ENCODE results near the gene RHOH. TPM values are rescaled to one million over a fixed set of nuclear protein-coding genes. Genes with fewer than 3 reads are reported as not detected.
"Not testable (repeated sequence)": the region's sequence is repeated elsewhere in the genome, so short reads cannot be mapped to it uniquely, and the experiment has no call there.

The RHOH gene
- total RNA-seq, 1 donor from 2014 or later: 0.53 TPM

GRCh38 chr4:40270609-40271008, 73.8 kb downstream of the RHOH start:
- Histone ChIP-seq H3K36me3 (ENCODE audit: control insufficient read depth, insufficient read depth, low read length) (no peaks in the 10 kb centered on the region), H3K27me3 (ENCODE audit: control insufficient read depth, insufficient read depth, low read length) (no peaks in the 10 kb centered on the region), H3K4me3 (ENCODE audit: low read depth, low read length) (no peak overlapping the region)
- FAIRE-seq: no peak
- TF ChIP-seq CTCF (IDR thresholded peaks at IDR 0.05; ENCODE audit: insufficient read depth, low read length, severe bottlenecking): no peak
- DNase-seq (ENCODE audit: low read depth): no peak

DNA sequence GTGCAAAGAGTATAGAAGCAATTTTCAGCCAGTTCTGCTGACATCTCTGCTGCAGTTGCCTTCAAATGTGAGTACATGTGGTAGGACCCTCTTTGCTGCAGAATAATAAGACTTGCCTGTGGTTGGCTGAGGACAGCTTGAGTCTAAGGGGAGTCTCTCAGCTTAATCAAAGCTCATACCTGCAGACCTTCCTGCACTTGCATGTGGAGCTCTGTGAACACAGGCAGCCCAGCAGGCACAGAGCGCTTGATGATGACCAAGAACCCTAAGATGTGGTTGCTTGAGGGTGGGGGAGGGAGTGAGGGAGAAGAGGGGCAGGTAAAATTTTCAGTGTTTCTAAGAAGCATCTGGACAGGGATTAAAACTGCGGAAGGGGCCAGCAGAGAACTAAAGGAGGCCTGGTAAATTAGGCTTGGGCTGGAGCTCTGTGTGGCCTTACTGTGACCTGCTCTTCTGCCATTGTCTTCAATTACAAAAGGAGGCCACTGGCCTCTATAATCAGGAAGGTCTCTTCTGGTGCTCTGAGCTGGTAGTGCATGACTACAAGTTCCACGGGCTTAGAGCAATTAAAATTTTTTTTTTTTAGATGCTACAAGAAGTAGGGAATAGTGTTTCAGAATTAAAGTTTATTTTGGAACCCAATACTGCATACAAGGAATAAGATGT, 78.4 kb downstream of the RHOH start:
- DNase-seq (ENCODE audit: low read depth) (no peak), FAIRE-seq (no peak)
- H3K4me3 ChIP-seq (ENCODE audit: low read depth, low read length): no peak overlapping the region
- TF ChIP-seq CTCF (IDR thresholded peaks at IDR 0.05; ENCODE audit: insufficient read depth, low read length, severe bottlenecking): no peak
- H3K27me3 ChIP-seq (ENCODE audit: control insufficient read depth, insufficient read depth, low read length): no peaks in the 10 kb centered on the region
- H3K36me3 ChIP-seq (ENCODE audit: control insufficient read depth, insufficient read depth, low read length): no peaks in the 10 kb centered on the region

GRCh38 chr4:40276546-40276945, 79.7 kb downstream of the RHOH start:
- no peaks in the 10 kb centered on the region for H3K27me3 ChIP-seq (ENCODE audit: control insufficient read depth, insufficient read depth, low read length)
- no peak overlapping the region for H3K4me3 ChIP-seq (ENCODE audit: low read depth, low read length)
- DNase-seq (ENCODE audit: low read depth) (no peak), FAIRE-seq (no peak)
- no peak for TF ChIP-seq CTCF (IDR thresholded peaks at IDR 0.05; ENCODE audit: insufficient read depth, low read length, severe bottlenecking)
- no peaks in the 10 kb centered on the region for H3K36me3 ChIP-seq (ENCODE audit: control insufficient read depth, insufficient read depth, low read length)

GRCh38 chr4:40280586-40280985, 83.8 kb downstream of the RHOH start:
- no peaks in the 10 kb centered on the region for H3K27me3 ChIP-seq (ENCODE audit: control insufficient read depth, insufficient read depth, low read length)
- no peak overlapping the region for H3K4me3 ChIP-seq (ENCODE audit: low read depth, low read length)
- FAIRE-seq: no peak
- TF ChIP-seq CTCF (IDR thresholded peaks at IDR 0.05; ENCODE audit: insufficient read depth, low read length, severe bottlenecking): no peak
- H3K36me3 ChIP-seq (ENCODE audit: control insufficient read depth, insufficient read depth, low read length): no peaks in the 10 kb centered on the region
- no peak for DNase-seq (ENCODE audit: low read depth)

GRCh38 chr4:40281099-40281498, 84.3 kb downstream of the RHOH start:
- FAIRE-seq: no peak
- TF ChIP-seq CTCF (IDR thresholded peaks at IDR 0.05; ENCODE audit: insufficient read depth, low read length, severe bottlenecking): no peak
- Histone ChIP-seq H3K4me3 (ENCODE audit: low read depth, low read length) (no peak overlapping the region), H3K36me3 (ENCODE audit: control insufficient read depth, insufficient read depth, low read length) (no peaks in the 10 kb centered on the region), H3K27me3 (ENCODE audit: control insufficient read depth, insufficient read depth, low read length) (no peaks in the 10 kb centered on the region)
- DNase-seq (ENCODE audit: low read depth): no peak

GRCh38 chr4:40281913-40282312, 85.1 kb downstream of the RHOH start:
- no peak overlapping the region for H3K4me3 ChIP-seq (ENCODE audit: low read depth, low read length)
- no peak for DNase-seq (ENCODE audit: low read depth)
- no peak for TF ChIP-seq CTCF (IDR thresholded peaks at IDR 0.05; ENCODE audit: insufficient read depth, low read length, severe bottlenecking)
- FAIRE-seq: no peak
- H3K27me3 ChIP-seq (ENCODE audit: control insufficient read depth, insufficient read depth, low read length): no peaks in the 10 kb centered on the region
- H3K36me3 ChIP-seq (ENCODE audit: control insufficient read depth, insufficient read depth, low read length): no peaks in the 10 kb centered on the region

GRCh38 chr4:40282857-40283256, 86.0 kb downstream of the RHOH start:
- not testable (repeated sequence) for DNase-seq (ENCODE audit: low read depth); H3K36me3 ChIP-seq (ENCODE audit: control insufficient read depth, insufficient read depth, low read length); H3K27me3 ChIP-seq (ENCODE audit: control insufficient read depth, insufficient read depth, low read length); FAIRE-seq; H3K4me3 ChIP-seq (ENCODE audit: low read depth, low read length)

Data from bronchial epithelial cell (primary cell).